Measurements from ENCODE around the gene ZFAND3. TPM values are rescaled to one million over a fixed set of nuclear protein-coding genes. Genes with fewer than 3 reads are reported as not detected.

Gene ZFAND3
- total RNA-seq, 1 donor from 2014 or later, result 66.9 TPM

- peaks cover 13% of the 10 kb centered on the region for H3K4me1 Mint-ChIP-seq (ENCODE audit: unreplicated experiment)
- no peak overlapping the region for H3K27ac Mint-ChIP-seq
- no peaks in the 10 kb centered on the region for H3K9me3 Mint-ChIP-seq
- TF ChIP-seq CTCF (conservative IDR thresholded peaks at IDR 0.05), result no peak
- H3K36me3 Mint-ChIP-seq, result peaks cover 3% of the 10 kb centered on the region
- no peak for DNase-seq (ENCODE audit: extremely low spot score, unreplicated experiment)
- H3K4me3 Mint-ChIP-seq, result no peak overlapping the region
- no peaks in the 10 kb centered on the region for H3K27me3 Mint-ChIP-seq
Measured at GRCh38 chr6:37938909-37939308, 119.4 kb downstream of the ZFAND3 start.

GRCh38 chr6:37940074-37940847 lies 120.7 kb downstream of the ZFAND3 start:
- no peaks in the 10 kb centered on the region for H3K9me3 Mint-ChIP-seq
- no peak for DNase-seq (ENCODE audit: extremely low spot score, unreplicated experiment)
- H3K36me3 Mint-ChIP-seq, result no peaks in the 10 kb centered on the region
- no peak for TF ChIP-seq CTCF (conservative IDR thresholded peaks at IDR 0.05)
- H3K4me3 Mint-ChIP-seq, result no peak overlapping the region
- H3K27me3 Mint-ChIP-seq, result no peaks in the 10 kb centered on the region
- peaks cover 10% of the 10 kb centered on the region for H3K4me1 Mint-ChIP-seq (ENCODE audit: unreplicated experiment)
- H3K27ac Mint-ChIP-seq, result no peak overlapping the region

DNA sequence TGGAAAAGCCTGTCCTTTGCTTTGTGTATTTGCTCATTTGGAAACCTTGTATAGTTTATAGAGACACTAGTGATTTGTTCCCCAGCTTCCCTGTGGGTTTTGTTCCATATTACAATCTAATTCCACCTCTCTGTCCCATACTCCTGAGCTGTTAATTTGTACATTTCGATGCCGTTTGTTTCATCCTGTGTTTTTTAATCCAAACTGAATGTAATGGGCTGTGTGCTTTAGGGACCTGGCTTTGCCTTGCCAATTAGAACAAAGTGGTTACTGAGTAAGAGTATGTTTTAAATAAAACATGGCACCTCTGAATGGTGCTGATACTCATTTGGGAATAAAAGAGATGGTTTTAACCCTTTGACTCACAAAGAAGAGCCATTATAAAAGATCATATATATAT lies 122.3 kb downstream of the ZFAND3 start:
- H3K36me3 Mint-ChIP-seq, result no peaks in the 10 kb centered on the region
- TF ChIP-seq CTCF (conservative IDR thresholded peaks at IDR 0.05), result no peak
- peaks cover 14% of the 10 kb centered on the region for H3K4me1 Mint-ChIP-seq (ENCODE audit: unreplicated experiment)
- no peaks in the 10 kb centered on the region for H3K27me3 Mint-ChIP-seq
- no peaks in the 10 kb centered on the region for H3K9me3 Mint-ChIP-seq
- no peak overlapping the region for H3K4me3 Mint-ChIP-seq
- no peak for DNase-seq (ENCODE audit: extremely low spot score, unreplicated experiment)
- no peak overlapping the region for H3K27ac Mint-ChIP-seq

- H3K27ac Mint-ChIP-seq, result no peak overlapping the region
- no peaks in the 10 kb centered on the region for H3K27me3 Mint-ChIP-seq
- no peak for TF ChIP-seq CTCF (conservative IDR thresholded peaks at IDR 0.05)
- no peak overlapping the region for H3K4me3 Mint-ChIP-seq
- DNase-seq (ENCODE audit: extremely low spot score, unreplicated experiment), result no peak
- H3K9me3 Mint-ChIP-seq, result no peaks in the 10 kb centered on the region
- H3K36me3 Mint-ChIP-seq, result no peaks in the 10 kb centered on the region
- H3K4me1 Mint-ChIP-seq (ENCODE audit: unreplicated experiment), result peaks cover 15% of the 10 kb centered on the region
Measured at GRCh38 chr6:37942606-37943376, 123.3 kb downstream of the ZFAND3 start.

GRCh38 chr6:37943436-37944058 lies 124.0 kb downstream of the ZFAND3 start:
- Mint-ChIP-seq H3K27ac (no peak overlapping the region), H3K27me3 (no peaks in the 10 kb centered on the region), H3K9me3 (no peaks in the 10 kb centered on the region), H3K4me1 (ENCODE audit: unreplicated experiment) (peaks cover 15% of the 10 kb centered on the region), H3K4me3 (no peak overlapping the region), H3K36me3 (no peaks in the 10 kb centered on the region)
- DNase-seq (ENCODE audit: extremely low spot score, unreplicated experiment), result no peak
- no peak for TF ChIP-seq CTCF (conservative IDR thresholded peaks at IDR 0.05)

Measured in type B pancreatic cell (in vitro differentiated cells).